HG02642 (cell line): Measurements from ENCODE around the gene MYO1D.
"Not testable (repeated sequence)": the region's sequence is repeated elsewhere in the genome, so short reads cannot be mapped to it uniquely, and the experiment has no call there.

Experiments
- ATAC-seq: cut with Tn5 transposase; IDR thresholded peaks from one replicate; pipeline ENCODE4 v1.9.1; 2021; ENCODE audit warnings: mild to moderate bottlenecking; ENCODE audit not compliant: unreplicated experiment, poor library complexity

The MYO1D gene

DNA sequence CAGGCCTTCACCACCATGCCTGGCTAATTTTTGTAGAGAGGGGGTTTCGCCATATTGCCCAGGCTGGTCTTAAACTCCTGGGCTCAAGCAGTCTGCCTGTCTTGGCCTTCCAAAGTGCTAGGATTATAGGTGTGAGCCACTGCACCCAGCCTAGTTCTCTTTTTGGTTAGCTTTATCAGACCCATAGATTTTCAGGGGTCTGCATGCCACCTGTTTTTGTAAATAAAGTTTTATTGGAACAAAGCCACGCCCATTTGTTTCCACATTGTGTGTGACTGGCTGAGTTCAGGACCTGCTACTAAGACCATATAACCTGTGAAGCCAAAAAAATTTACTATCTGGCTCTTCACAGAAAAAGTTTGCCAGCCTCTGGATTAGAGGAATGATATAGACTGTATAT lies 425.0 kb downstream of the MYO1D start:
- no peak for ATAC-seq

DNA sequence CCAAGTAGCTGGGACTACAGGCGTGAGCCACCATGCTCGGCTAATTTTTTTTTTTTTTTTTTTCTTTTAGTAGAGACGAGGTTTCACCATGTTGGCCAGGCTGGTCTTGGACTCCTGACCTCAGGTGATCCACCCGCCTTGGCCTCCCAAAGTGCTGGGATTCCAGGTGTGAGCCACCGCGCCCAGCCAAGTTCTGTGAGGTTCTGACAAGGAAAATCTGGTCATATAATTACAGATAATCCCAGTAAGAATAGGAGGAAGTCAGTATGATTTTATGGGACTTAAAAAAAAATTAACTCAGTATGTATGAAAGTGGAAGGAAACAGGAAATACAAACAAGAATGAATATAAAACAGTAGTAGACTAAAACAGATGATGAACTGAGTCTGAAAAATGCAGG lies 426.5 kb downstream of the MYO1D start:
- not testable (repeated sequence) for ATAC-seq

DNA sequence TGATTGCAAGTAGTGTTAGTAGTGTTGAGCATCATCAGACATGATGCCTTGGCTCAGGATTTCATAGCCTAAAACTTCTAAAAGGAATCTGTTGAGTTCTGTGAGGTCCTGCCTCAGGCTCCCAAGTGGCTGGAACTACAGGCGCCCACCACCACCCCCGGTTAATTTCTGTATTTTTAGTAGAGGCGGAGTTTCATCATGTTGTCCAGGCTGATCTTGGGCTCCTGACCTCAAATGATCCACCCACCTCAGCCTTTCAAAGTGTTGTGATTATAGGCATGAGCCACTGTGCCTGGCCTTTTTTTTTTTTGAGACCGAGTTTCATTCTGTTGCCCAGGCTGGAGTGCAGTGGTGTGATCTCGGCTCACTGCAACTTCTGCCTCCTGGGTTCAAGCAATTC lies 427.0 kb downstream of the MYO1D start:
- no peak for ATAC-seq

DNA sequence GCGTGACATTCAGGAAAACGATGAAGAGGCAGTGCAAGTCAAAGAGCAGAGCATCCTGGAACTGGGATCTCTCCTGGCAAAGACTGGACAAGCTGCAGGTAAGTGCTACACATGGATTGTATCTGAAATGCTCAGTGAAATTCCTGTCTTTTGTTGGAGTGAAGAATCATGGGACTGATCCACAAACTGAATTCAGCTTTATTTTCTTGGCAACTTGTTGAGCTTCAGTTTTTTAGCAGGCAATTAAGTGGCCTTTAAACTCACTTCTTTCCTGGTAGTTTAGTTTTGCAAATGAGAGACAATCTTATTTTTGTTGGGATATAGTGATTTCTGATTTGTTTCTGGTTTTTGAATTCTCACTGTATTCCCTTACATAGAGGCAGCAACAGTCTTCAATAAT lies 430.0 kb downstream of the MYO1D start:
- no peak for ATAC-seq

DNA sequence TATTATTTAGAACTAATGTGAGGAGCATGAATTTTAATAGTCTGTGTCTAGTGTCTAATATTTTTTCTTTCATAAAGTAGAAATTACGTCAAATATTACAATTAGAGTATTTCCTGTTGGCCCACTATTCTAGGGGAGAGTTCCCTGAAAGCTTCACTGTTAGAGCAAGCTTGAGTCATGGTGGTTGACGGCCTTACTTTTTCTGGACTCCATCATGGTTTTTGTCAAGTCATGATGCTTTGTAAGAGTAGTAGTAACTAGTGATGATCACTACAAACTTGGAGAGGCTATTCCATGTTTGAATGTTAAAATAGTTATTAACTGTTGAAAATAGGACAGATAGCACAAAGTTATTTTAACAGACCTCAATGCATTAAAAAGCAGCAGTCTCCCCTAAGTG lies 431.0 kb downstream of the MYO1D start:
- no peak for ATAC-seq

DNA sequence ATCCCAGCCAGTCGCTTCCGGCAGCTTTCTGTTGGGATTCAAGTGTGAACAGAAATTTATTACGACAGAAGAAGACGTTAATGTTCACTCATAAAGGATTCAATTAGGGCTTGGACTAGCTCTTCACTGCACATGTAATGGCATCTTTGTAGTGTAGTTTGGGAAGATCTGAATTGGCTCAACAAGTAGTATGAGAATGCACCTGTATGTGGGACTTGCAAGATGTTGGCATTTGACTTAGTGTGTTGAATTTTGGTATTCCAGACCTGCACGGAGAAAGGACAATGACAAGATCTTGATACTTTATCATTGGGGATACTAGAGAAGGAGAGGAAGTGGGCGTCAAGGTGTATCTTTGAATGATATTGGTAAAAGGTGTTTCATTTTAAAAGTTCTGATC lies 431.4 kb downstream of the MYO1D start:
- ATAC-seq = no peak

DNA sequence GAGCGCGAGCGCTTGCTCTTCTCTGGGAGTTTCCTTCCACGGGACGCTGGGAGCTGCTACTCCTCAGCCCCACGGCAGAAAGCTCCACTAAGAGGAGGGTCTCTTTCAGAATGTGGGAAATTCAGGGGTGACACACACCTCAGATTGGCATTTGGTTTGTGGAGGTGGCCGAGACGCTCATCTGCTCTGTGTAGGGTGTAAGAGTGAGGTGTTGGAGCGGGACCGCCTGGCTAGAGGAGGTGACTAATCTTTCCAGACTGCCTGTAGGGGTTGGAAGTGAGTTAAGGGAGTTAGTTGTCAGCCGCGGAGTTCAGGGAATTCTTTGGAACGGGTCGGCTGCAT lies 431.9 kb downstream of the MYO1D start:
- peak; percentile 7 for ATAC-seq

DNA sequence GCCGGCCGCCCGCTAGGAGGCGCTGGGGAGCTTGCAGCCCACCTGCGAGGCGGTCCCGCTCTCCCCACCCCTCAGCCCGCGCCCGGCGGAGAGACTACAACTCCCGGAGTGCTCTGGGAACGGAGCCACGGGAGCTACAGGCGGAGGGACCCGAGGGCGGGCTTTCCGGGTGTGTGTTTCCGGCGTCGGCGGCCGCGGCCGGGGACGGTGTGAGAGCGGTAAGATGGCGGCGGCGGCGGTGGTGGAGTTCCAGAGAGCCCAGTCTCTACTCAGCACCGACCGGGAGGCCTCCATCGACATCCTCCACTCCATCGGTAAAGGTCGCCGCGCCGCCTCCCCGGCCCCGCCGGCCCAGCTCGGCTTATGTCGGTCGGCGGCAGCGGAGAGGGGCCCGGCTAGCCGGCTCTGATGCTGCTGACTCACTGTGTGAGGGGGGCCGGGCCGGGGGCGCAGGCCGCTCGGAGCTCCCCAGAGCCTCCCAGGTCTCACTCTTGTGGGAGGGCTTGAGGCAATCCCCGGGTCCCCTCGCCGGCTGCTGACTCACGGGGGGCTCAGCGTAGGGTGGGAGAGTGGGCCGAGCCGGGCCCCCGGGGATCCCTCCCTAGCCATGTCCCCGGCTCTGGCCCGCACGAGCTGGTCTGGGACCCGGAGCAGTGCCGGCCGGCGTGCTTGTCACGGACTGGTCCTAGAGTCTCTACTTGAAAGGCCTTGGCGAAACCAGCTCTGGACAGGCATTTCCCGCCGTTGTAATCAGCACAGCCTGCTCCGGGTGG lies 432.4 kb downstream of the MYO1D start, which contains the start of gene PSMD11:
TSS of gene PSMD11 (plus strand) at position 210 of the 773 bp plus-strand sequence. CDS start at position 224, 14 bp downstream.
- ATAC-seq = peak; percentile 94

DNA sequence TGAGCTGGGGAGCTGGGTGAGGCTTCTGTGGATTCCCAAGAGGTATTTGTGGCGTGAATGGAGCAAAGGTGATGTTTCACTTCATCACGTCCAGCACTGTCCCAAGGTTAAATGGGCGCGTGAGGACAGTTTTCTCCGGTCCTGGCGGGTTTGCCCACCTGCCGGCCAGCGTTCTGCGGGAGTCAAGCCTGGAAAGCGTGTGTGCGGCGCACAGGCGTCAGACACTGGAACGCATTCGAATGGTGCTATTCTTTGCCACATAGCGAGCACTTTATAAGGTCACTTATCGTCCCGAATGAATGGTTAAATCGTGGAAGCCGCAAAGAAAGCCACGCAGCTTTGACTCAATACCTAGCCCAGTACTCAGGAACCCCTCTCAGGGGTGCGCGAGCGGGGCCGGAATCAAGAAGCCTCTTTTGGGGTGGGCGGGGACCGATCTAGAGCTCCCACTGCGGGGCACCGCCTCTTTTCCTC lies 433.1 kb downstream of the MYO1D start:
- no peak for ATAC-seq
